ENCODE results near the gene NME1. TPM values are rescaled to one million over a fixed set of nuclear protein-coding genes. Genes with fewer than 3 reads are reported as not detected.
"Not testable (repeated sequence)": the region's sequence is repeated elsewhere in the genome, so short reads cannot be mapped to it uniquely, and the experiment has no call there.

Gene NME1
- total RNA-seq, 2 donors from 2014 or later = 37.1 to 168 TPM

DNA sequence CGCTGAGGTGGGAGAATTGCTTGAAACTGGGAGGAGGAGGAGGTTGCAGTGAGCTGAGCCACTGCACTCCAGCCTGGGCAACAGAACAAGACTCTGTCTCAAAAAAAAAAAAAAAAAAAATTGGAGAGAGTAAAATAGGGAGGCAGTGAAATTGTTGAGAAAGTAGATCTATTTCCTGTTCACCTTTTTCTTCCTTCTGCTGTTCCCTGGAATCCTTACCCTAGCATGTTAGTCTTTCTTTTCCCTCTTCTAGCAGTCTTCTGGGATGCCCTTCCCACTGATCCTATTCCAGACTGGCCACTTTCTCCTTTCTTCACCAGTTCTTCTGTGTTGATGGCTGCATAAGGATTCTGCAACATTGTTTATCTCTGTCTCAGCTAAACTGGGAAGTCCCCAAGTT, 16.0 kb downstream of the NME1 start:
- intact Hi-C loops (cut with DNase I) = no loop called here
- H3K27me3 ChIP-seq = no peaks in the 10 kb centered on the region
- no peaks in the 10 kb centered on the region for H3K4me1 ChIP-seq
- DNase-seq = no peak
- H3K9ac ChIP-seq (ENCODE audit: low read depth in 2 of 2, low read length in 2 of 2) = no peak overlapping the region
- no peaks in the 10 kb centered on the region for H3K9me3 ChIP-seq
- H3K4me3 ChIP-seq = no peak overlapping the region
- no peaks in the 10 kb centered on the region for H3K36me3 ChIP-seq
- TF ChIP-seq, protein P1, sequence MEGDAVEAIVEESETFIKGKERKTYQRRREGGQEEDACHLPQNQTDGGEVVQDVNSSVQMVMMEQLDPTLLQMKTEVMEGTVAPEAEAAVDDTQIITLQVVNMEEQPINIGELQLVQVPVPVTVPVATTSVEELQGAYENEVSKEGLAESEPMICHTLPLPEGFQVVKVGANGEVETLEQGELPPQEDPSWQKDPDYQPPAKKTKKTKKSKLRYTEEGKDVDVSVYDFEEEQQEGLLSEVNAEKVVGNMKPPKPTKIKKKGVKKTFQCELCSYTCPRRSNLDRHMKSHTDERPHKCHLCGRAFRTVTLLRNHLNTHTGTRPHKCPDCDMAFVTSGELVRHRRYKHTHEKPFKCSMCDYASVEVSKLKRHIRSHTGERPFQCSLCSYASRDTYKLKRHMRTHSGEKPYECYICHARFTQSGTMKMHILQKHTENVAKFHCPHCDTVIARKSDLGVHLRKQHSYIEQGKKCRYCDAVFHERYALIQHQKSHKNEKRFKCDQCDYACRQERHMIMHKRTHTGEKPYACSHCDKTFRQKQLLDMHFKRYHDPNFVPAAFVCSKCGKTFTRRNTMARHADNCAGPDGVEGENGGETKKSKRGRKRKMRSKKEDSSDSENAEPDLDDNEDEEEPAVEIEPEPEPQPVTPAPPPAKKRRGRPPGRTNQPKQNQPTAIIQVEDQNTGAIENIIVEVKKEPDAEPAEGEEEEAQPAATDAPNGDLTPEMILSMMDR (IDR thresholded peaks at IDR 0.05) = no peak
- no peak overlapping the region for H3K27ac ChIP-seq

GRCh38 chr17:51170736-51171135, 17.4 kb downstream of the NME1 start:
- no peaks in the 10 kb centered on the region for H3K9me3 ChIP-seq
- H3K9ac ChIP-seq (ENCODE audit: low read depth in 2 of 2, low read length in 2 of 2) = no peak overlapping the region
- no peak overlapping the region for H3K4me3 ChIP-seq
- no peaks in the 10 kb centered on the region for H3K4me1 ChIP-seq
- no peaks in the 10 kb centered on the region for H3K27me3 ChIP-seq
- DNase-seq = no peak
- TF ChIP-seq, protein P1 (IDR thresholded peaks at IDR 0.05) = no peak
- H3K36me3 ChIP-seq = no peaks in the 10 kb centered on the region
- no peak overlapping the region for H3K27ac ChIP-seq
- intact Hi-C loops (cut with DNase I) = loop anchor here (10.0 kb wide), 1 partner anchor 84 kb away; no protein-coding TSS in a partner anchor

- H3K27ac ChIP-seq; H3K9ac ChIP-seq (ENCODE audit: low read depth in 2 of 2, low read length in 2 of 2); H3K4me3 ChIP-seq; H3K9me3 ChIP-seq; H3K36me3 ChIP-seq; DNase-seq; H3K4me1 ChIP-seq; H3K27me3 ChIP-seq: not testable (repeated sequence)
- intact Hi-C loops (cut with DNase I) = loop anchor here (10.0 kb wide), 1 partner anchor 83 kb away; no protein-coding TSS in a partner anchor
Observed at GRCh38 chr17:51172030-51172429, 18.7 kb downstream of the NME1 start.

DNA sequence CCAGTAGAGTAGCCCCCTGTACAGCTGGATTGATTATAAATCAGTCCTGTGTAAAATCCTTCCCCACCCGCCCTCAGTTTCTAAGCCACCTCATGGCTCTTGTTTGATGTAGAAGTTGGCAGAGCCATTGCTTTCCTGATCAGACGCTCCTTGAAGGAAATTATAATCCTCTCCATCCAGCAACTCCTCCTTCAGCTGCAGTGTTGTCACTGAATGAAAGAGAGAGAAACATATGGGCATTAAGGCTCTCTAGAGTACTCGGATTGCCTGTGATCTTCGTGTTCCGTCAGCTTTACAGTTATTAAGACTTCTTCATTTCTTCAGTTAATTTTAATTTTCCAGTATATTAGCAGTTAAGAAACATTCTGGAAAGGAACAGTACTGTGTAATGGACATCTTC, 27.1 kb downstream of the NME1 start:
- Histone ChIP-seq H3K36me3 (no peaks in the 10 kb centered on the region), H3K9ac (ENCODE audit: low read depth in 2 of 2, low read length in 2 of 2) (no peak overlapping the region), H3K4me3 (no peak overlapping the region), H3K4me1 (no peaks in the 10 kb centered on the region), H3K9me3 (no peaks in the 10 kb centered on the region), H3K27me3 (no peaks in the 10 kb centered on the region), H3K27ac (no peak overlapping the region)
- intact Hi-C loops (cut with DNase I) = no loop called here
- no peak for DNase-seq
- TF ChIP-seq, protein P1 (IDR thresholded peaks at IDR 0.05) = no peak

DNA sequence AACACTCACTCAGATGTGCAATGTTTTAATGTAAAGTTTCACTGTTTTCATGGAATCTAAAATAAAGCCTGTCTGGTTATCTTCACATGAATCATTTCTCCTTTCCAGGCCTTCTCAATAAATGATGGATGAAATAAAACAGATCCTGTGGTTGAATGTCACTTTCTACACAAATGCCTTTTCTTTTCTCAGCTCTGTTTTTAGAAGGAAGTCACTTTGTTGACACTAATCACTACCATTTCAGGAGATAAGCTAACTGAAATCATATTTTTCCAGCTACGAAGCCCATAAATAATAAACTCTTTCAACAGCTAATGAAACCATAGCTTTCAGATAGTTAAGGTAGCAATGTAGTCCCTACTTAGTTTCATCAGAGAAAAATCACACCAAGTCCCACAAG, 30.8 kb downstream of the NME1 start:
- Histone ChIP-seq H3K27me3 (no peaks in the 10 kb centered on the region), H3K4me3 (no peak overlapping the region), H3K27ac (no peak overlapping the region), H3K36me3 (no peaks in the 10 kb centered on the region), H3K9ac (ENCODE audit: low read depth in 2 of 2, low read length in 2 of 2) (no peak overlapping the region), H3K4me1 (no peaks in the 10 kb centered on the region), H3K9me3 (no peaks in the 10 kb centered on the region)
- intact Hi-C loops (cut with DNase I) = no loop called here
- DNase-seq = no peak
- TF ChIP-seq, protein P1 (IDR thresholded peaks at IDR 0.05) = no peak

DNA sequence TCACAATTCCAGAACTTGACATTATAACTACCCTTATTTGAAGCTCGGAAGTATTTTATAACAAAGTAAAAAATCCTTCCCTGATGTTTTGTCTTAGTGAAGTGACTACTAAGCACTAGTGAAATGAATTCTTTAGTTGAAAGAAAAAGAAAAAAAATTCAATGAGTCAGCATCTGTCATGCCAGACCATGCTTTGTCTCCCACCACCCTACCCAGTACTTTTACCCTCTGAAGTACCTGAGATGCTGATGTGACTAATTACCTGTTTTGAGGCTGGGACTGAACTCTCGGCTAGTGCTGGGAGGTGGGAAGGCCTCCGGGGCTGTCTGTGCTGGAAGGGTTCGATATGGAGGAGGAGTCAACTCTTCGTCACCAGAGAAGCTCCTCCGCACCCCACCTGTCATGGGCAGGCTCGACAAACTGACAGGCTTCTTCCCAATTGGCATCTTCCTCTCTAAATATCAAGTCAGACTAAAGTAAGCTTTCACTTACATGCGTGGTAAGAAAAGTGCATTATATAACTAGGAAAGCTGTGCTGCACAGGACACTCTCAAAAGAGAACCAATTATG, 32.5 kb downstream of the NME1 start:
- Histone ChIP-seq H3K27ac (no peak overlapping the region), H3K4me1 (no peaks in the 10 kb centered on the region), H3K9ac (ENCODE audit: low read depth in 2 of 2, low read length in 2 of 2) (no peak overlapping the region), H3K4me3 (no peak overlapping the region), H3K27me3 (no peaks in the 10 kb centered on the region), H3K36me3 (no peaks in the 10 kb centered on the region), H3K9me3 (no peaks in the 10 kb centered on the region)
- intact Hi-C loops (cut with DNase I) = no loop called here
- DNase-seq = no peak
- TF ChIP-seq, protein P1 (IDR thresholded peaks at IDR 0.05) = no peak

Data from colonic mucosa (tissue), 4 donors.